Activated CD4-positive, alpha-beta T cell treated with anti-CD3 and anti-CD28 coated beads for 48 hours (primary cell): Measurements from ENCODE around the gene CPNE6.
A peak's percentile ranks its signal among the peaks of the same experiment; 100 is the strongest.
"Not testable (repeated sequence)": the region's sequence is repeated elsewhere in the genome, so short reads cannot be mapped to it uniquely, and the experiment has no call there.

Experiments used
- DNase-seq: peaks from one replicate; pipeline ENCODE4 v3.0.0-alpha.2; 2020

Gene CPNE6

DNA sequence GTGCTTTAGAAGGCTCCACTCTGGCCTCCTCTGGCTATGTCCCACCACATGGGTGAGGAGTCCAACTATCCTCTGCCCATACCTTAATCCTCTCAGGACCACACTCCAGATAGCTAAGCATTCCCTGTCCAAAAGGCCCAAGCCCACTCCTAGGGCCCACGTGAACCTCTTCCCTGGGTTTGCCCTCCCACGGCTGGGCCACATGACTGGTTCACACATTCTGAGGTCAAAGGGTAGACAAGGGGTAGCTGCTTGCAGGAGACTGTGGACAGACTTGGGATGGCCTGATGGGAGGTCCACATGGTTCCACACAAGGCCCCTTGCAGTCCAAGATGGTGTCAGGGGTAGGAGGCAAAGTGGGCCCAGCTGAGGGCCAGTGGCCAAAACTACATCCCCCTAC is 16.7 kb downstream of the CPNE6 start:
- DNase-seq, result no peak

- no peak for DNase-seq
Observed at GRCh38 chr14:24089890-24090289, 18.5 kb downstream of the CPNE6 start.

DNA sequence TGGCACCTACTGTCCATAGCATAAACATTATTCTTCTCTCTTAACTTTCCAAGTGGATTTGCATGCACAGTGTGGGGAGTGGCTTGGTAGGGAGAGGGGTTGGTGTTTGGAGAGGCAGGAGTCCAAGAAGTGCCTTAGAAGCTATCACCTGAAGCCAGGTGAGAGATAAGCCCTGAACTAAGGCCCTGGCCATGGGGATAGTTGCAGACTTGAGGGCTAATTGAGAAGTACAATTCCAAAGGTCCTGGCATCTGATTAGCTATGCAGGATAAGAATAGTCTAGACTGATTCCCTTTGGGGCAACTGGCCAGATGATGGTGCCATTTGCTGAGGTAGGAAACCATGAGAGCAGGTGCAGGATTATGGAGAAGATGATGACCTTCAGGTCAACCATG is 20.7 kb downstream of the CPNE6 start:
- DNase-seq, result no peak

DNA sequence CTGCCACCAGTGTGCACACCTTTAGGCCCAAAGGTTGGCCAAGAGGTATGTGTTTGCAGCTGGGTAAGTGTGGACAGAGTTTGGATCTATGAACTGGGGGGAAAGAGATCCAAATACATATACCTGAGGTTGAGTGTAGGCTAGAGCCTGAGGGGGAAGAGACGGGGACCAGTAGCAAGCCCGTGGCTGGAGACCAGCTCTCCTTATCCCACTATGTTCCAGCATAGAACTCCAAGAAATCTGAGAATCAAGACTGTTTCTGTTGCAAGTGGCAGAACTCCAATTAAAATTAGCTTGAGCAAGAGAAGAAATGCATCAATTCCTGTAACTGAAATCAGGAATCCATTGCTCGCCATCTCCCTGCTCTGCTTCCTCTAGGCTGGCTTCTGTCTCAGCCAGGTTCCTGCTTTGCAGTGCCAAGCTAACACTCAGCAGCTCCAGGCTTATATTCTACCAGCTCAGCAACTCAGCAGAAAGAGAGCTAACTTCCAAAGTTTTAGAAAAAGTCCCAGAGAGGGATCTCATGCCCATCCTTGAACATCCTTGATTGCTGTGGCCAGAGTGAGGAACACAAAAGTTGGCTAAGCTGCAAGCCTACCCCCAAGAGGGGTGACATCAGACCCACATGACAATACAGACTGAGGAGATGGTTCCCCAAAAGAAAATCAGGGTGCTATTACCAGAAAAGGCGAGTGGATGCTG is 21.3 kb downstream of the CPNE6 start:
- DNase-seq, result no peak

- DNase-seq, result no peak
Observed at GRCh38 chr14:24093207-24093900, 22.0 kb downstream of the CPNE6 start.

- DNase-seq, result peak; percentile 92
Observed at GRCh38 chr14:24093901-24094840, 22.8 kb downstream of the CPNE6 start, which contains the start of gene PCK2. PCK2 (plus strand) TSS chr14:24094311; CDS start chr14:24094406, 95 bp downstream.

DNA sequence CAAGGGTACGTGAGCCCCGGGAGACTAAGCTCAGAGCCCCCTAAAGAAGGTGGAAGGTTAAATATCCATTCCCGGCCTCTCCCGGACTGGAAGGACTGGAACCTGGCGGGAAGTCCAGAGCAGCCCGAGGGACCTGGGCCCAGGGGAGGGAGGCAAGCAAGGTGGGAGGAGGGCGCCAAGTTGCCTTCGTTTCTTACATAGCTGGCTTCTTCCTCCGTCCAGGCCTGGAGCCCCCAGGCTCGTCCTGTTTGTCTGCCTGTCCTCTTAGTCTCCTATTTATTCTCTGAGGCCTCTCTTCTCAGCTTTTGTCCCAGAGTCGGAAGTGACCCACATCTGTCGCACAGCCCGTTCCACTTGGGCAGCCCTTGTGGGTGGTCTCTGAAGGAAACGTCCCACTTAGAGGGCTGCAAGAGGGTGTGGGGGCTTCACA is 23.5 kb downstream of the CPNE6 start:
- peak; percentile 18 for DNase-seq

GRCh38 chr14:24095271-24096068 is 24.1 kb downstream of the CPNE6 start:
- DNase-seq, result peak; percentile 79

DNA sequence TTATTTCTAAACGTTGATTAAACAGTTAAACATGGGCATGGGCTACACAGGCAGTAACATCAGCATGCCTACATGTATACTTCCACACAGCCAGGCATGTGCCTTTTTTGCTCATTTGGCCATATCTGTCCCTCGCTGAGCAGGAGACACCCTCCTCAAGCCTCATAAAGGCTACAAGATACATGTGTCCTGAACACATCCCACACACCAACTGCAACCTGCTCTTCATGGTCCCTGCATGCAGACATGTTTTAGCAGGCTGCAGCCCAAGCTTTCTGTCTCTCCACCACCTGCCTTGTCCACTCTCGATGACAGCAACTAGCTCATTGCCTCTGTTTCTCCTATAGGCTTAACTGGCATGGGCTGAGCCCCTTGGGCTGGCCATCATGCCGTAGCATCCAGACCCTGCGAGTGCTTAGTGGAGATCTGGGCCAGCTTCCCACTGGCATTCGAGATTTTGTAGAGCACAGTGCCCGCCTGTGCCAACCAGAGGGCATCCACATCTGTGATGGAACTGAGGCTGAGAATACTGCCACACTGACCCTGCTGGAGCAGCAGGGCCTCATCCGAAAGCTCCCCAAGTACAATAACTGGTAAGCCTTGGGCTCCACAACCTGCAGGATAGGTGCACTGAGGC is 25.3 kb downstream of the CPNE6 start:
- DNase-seq, result no peak

- DNase-seq, result no peak
Observed at GRCh38 chr14:24098229-24098926, 27.0 kb downstream of the CPNE6 start.

- DNase-seq, result no peak
Observed at GRCh38 chr14:24098927-24099813, 27.8 kb downstream of the CPNE6 start.

- DNase-seq, result no peak
Observed at GRCh38 chr14:24100197-24100981, 29.0 kb downstream of the CPNE6 start.

DNA sequence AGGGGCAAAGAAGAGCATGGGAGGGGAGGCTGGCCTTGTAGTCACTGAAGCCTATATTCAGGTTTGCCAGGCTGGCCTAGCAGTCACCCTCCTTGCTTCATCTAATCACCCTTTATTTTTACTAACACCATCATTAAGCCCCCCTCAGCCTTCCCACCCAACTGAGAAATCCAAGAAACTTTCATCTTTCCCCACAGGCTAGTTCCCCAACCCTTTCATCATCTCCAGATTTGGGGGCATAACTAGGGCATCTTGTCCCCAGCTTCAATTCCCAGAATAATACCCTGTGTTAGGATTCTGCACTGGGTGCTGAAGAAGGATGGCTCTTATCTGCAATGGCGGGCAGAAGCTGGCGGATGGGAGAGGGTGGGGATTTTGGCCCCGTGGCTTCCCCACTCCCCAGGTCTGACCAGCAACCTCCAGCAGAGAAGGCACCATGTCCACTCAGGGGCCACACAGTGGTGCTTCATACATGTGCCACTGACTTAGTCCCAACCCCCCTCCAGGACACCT is 29.7 kb downstream of the CPNE6 start:
- DNase-seq, result no peak

GRCh38 chr14:24102357-24103048 is 31.1 kb downstream of the CPNE6 start:
- no peak for DNase-seq

DNA sequence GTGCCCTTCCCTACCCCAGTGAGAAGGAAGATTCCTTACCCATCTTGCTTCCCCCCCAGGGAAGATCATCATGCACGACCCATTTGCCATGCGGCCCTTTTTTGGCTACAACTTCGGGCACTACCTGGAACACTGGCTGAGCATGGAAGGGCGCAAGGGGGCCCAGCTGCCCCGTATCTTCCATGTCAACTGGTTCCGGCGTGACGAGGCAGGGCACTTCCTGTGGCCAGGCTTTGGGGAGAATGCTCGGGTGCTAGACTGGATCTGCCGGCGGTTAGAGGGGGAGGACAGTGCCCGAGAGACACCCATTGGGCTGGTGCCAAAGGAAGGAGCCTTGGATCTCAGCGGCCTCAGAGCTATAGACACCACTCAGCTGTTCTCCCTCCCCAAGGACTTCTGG is 32.1 kb downstream of the CPNE6 start:
- DNase-seq, result no peak

GRCh38 chr14:24105609-24106239 is 34.4 kb downstream of the CPNE6 start:
- not testable (repeated sequence) for DNase-seq

DNA sequence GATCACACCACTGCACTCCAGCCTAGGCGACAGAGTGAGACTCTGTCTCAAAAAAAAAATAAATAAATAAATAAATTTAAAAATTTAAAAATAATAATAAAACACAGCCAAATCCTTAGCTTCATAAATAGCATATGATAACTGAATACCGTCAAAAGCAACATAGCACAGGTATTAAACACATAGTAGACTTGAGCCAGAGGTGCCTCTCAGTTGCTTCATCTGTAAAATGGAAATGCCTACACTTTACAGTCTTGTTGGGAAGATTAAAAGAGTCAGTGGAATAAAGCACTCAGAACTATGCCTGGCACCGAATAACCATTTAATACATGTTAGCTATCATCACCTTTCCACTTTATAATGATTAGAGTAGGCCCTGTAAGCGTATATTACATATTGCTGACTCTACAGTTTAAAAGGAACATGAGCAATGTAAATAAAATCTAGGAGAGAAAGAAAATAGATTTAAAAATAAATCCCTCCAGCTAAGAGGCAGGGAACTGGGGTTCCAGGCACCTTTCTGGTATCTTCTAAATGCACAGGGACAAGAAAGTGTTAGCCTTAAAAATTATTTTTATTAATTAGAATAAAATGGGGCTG is 35.4 kb downstream of the CPNE6 start:
- no peak for DNase-seq
